Measurements from ENCODE around the gene FRMPD4.

The FRMPD4 gene

DNA sequence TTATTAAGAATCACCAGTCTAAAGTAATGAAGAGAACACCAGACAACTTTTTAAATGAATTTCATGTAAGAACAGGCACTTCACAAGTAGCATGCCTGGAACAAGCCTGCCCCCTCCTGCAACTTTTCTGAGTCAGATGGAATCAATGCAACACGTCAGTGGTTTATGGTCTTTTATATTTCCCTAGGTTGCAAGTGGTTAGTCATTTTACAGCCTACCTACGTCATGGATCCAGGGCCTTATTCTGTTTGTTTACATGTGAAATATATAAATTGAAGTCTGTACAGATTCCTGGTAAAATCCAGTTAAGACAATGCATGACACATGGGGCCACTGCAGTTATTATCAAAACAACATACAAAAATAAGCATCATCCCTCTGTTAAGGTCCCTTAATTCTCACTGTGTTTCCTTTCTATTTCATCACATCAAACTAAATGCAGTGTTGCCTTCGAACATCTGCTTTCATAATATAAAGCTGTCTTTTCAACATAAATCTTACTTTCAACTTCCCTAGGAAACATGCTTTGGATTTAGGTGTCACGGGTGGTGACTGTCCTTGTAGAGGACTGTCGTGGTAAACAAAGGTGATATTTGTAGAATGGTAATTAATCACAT, 309.3 kb downstream of the FRMPD4 start:
- TF ChIP-seq CTCF (IDR thresholded peaks at IDR 0.05; ENCODE audit: insufficient read depth, low read length, poor library complexity, severe bottlenecking): no peak
- DNase-seq (ENCODE audit: extremely low read depth, insufficient read length): no peak
- Histone ChIP-seq H3K36me3 (ENCODE audit: control insufficient read depth, insufficient read depth, low read length) (no peaks in the 10 kb centered on the region), H3K27me3 (replicated peaks; ENCODE audit: control insufficient read depth, insufficient read depth, low read length) (no peaks in the 10 kb centered on the region), H3K4me3 (replicated peaks; ENCODE audit: low read depth, low read length) (no peak overlapping the region)

DNA sequence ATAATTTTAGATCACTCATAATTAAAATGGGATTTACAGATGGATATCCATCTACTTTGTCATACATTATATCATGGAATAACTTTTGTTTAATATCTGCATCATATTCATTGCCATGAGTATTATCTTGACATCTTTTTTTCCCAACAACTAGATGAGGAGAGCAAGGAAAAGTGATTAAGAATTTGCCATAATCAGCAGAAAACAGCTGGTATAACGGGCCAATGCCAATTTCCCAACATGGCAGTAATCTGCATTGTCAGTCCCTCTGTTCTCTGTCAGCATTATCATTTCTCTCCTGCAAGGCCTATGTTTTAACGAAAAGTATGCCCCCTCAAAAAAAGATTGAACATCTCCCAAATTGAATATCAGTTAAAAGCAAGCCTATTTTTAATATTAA, 314.0 kb downstream of the FRMPD4 start:
- Histone ChIP-seq H3K4me3 (replicated peaks; ENCODE audit: low read depth, low read length) (no peak overlapping the region), H3K36me3 (ENCODE audit: control insufficient read depth, insufficient read depth, low read length) (no peaks in the 10 kb centered on the region), H3K27me3 (replicated peaks; ENCODE audit: control insufficient read depth, insufficient read depth, low read length) (no peaks in the 10 kb centered on the region)
- no peak for TF ChIP-seq CTCF (IDR thresholded peaks at IDR 0.05; ENCODE audit: insufficient read depth, low read length, poor library complexity, severe bottlenecking)
- no peak for DNase-seq (ENCODE audit: extremely low read depth, insufficient read length)

DNA sequence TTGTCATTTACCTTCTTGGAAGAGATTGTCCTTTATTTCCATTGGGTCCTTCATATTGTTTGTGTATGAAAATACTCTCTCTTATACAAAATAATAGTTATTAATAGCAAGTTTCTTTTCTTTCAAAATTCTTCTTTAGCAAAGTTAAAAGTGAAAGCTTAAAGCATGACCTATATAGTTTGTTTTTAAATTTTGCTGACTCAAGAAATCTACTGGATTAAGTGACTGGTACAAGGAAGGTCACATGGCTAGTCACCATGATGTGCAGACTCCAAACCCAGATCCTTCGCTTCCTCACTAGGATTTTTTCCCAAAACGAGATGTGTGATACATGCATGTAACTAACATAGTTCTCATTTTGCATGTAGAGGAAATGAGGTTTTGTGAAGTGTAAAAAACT, 322.7 kb downstream of the FRMPD4 start:
- DNase-seq (ENCODE audit: extremely low read depth, insufficient read length): no peak
- H3K36me3 ChIP-seq (ENCODE audit: control insufficient read depth, insufficient read depth, low read length): no peaks in the 10 kb centered on the region
- no peak overlapping the region for H3K4me3 ChIP-seq (replicated peaks; ENCODE audit: low read depth, low read length)
- no peaks in the 10 kb centered on the region for H3K27me3 ChIP-seq (replicated peaks; ENCODE audit: control insufficient read depth, insufficient read depth, low read length)
- TF ChIP-seq CTCF (IDR thresholded peaks at IDR 0.05; ENCODE audit: insufficient read depth, low read length, poor library complexity, severe bottlenecking): no peak

DNA sequence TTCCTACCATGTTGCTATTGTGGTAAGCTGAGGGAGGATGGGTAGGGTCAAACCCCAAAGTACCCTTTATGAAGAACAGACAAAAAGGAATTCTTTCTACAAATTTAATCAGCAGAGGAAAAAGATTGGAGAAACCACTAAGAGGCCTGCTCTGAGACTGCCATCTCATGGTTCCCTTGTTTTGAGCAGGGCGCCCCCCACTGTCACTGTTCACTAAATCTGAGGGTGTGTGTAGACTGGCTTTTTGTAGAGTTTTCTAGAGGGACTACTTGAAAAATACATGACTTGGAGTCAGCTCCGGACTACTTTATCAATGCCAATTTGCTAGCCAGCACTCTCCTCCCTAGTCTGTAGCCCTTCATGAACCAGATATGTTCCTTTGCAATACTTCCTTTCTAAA, 324.8 kb downstream of the FRMPD4 start:
- TF ChIP-seq CTCF (IDR thresholded peaks at IDR 0.05; ENCODE audit: insufficient read depth, low read length, poor library complexity, severe bottlenecking): no peak
- no peak for DNase-seq (ENCODE audit: extremely low read depth, insufficient read length)
- no peaks in the 10 kb centered on the region for H3K27me3 ChIP-seq (replicated peaks; ENCODE audit: control insufficient read depth, insufficient read depth, low read length)
- H3K4me3 ChIP-seq (replicated peaks; ENCODE audit: low read depth, low read length): no peak overlapping the region
- no peaks in the 10 kb centered on the region for H3K36me3 ChIP-seq (ENCODE audit: control insufficient read depth, insufficient read depth, low read length)

GRCh38 chrX:12463873-12464272, 325.6 kb downstream of the FRMPD4 start:
- H3K27me3 ChIP-seq (replicated peaks; ENCODE audit: control insufficient read depth, insufficient read depth, low read length): no peaks in the 10 kb centered on the region; the same call in 1 of the 2 replicates
- DNase-seq (ENCODE audit: extremely low read depth, insufficient read length): no peak
- TF ChIP-seq CTCF (IDR thresholded peaks at IDR 0.05; ENCODE audit: insufficient read depth, low read length, poor library complexity, severe bottlenecking): no peak
- no peaks in the 10 kb centered on the region for H3K36me3 ChIP-seq (ENCODE audit: control insufficient read depth, insufficient read depth, low read length)
- no peak overlapping the region for H3K4me3 ChIP-seq (replicated peaks; ENCODE audit: low read depth, low read length)

GRCh38 chrX:12467321-12467720, 329.0 kb downstream of the FRMPD4 start:
- no peak for DNase-seq (ENCODE audit: extremely low read depth, insufficient read length)
- no peaks in the 10 kb centered on the region for H3K36me3 ChIP-seq (ENCODE audit: control insufficient read depth, insufficient read depth, low read length)
- no peak overlapping the region for H3K4me3 ChIP-seq (replicated peaks; ENCODE audit: low read depth, low read length)
- H3K27me3 ChIP-seq (replicated peaks; ENCODE audit: control insufficient read depth, insufficient read depth, low read length): no peaks in the 10 kb centered on the region; the same call in 1 of the 2 replicates
- TF ChIP-seq CTCF (IDR thresholded peaks at IDR 0.05; ENCODE audit: insufficient read depth, low read length, poor library complexity, severe bottlenecking): no peak

All from GM06990 (cell line).